GM18867 (cell line): Measurements from ENCODE around the gene RANBP3L.
"Not testable (repeated sequence)": the region's sequence is repeated elsewhere in the genome, so short reads cannot be mapped to it uniquely, and the experiment has no call there.

Source experiments
- ATAC-seq: cut with Tn5 transposase; IDR thresholded peaks from one replicate; pipeline ENCODE4 v1.9.1; 2021; ENCODE audit warnings: mild to moderate bottlenecking, moderate library complexity; ENCODE audit not compliant: unreplicated experiment

Gene RANBP3L

GRCh38 chr5:36297653-36298052, 4.0 kb downstream of the RANBP3L start:
- no peak for ATAC-seq

GRCh38 chr5:36285837-36286615, 15.7 kb downstream of the RANBP3L start:
- no peak for ATAC-seq

GRCh38 chr5:36283775-36284174, 17.9 kb downstream of the RANBP3L start:
- not testable (repeated sequence) for ATAC-seq

DNA sequence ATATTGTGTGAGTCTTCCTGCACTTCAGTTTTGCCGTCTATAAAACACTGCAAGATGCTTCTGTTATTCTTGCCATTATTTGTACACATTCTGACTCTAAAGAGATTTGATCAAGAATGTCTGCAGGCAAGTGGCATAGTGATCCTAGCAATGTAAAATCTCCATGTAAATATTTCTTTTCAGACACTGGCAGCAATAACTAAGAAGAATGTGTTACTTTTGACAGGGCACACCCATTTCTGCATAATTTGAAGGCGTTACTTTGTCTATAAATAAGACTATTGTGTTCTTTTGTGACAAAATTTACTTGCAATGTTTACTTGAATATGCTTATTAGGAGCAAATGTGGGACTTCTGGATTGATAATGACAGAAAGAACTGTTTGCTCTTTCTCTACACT, 20.1 kb downstream of the RANBP3L start:
- ATAC-seq: no peak

DNA sequence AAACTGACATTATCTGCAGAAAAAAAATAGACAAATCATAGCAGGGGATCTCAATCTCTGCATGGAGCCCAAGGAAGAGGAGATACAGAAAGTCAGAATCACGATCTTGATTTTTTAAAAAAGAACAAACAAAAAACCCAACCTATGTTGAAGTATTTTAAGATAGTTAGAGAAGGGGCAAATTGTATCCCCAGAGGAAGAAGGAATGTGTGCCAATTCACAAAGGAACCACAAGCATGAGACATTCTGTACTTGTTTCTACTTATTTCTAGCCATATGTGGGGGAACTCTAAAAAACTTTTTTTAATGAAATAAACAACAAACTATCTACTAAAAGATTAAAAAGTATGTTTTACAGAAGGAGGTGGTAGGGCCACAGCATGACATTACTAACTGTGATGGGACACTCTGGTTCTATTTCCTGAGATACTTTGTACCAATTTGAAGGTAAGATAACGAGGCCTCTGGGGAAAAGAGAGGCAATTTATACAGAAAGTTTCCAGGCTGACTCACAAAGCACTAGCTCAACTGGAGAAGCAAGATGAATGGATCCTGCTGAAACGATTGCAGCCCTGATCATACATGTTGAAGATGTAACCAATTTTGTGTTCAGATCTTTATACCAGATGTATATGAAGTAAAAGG, 22.5 kb downstream of the RANBP3L start:
- ATAC-seq: no peak

DNA sequence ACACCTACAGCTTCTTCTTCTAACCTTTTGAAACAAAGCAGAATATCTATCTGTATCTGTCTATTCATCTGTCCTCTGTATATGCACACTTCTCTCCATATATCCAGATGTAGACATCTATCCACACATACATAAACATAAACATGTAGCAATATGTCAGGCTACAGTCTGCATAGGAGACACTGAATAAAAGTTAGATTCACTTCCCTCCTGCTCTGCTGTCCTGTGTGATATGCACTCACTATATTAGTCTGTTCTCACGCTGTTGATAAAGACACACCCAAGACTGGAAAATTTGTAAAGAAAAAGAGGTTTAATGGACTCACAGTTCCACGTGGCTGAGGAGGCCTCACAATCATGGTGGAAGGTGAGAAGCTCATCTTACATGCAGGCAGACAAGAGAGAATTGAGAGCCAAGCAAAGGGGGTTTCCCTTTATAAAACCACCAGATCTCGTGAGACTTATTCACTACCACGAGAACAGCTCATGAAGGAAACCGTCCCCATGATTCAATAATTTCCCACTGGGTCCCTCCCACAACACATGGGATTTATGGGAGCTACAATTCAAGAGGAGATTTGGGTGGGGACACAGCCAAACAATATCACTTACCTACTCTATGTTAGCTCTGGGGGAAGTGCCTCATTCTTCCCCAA, 24.1 kb downstream of the RANBP3L start:
- no peak for ATAC-seq

DNA sequence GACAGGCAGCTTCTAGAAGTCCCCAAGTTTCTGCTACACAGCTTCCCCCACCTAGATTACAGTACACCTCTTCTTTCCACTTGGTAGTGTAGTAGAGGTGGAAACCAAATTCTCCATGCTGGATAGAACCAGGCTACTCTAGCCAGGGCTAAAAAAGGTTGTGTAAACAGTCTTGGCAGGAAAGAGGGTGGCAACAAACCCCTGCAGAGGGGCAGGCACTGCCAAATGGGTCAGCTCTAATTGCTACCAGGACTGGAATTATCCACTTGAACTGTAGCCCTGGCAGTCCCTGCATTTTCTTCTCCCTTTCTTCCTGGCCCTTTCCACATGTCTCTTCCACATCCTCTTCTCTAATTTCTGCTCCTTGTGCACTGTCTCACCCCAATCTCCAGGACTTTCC, 24.8 kb downstream of the RANBP3L start:
- ATAC-seq: no peak

GRCh38 chr5:36273809-36274526, 27.7 kb downstream of the RANBP3L start:
- no peak for ATAC-seq

DNA sequence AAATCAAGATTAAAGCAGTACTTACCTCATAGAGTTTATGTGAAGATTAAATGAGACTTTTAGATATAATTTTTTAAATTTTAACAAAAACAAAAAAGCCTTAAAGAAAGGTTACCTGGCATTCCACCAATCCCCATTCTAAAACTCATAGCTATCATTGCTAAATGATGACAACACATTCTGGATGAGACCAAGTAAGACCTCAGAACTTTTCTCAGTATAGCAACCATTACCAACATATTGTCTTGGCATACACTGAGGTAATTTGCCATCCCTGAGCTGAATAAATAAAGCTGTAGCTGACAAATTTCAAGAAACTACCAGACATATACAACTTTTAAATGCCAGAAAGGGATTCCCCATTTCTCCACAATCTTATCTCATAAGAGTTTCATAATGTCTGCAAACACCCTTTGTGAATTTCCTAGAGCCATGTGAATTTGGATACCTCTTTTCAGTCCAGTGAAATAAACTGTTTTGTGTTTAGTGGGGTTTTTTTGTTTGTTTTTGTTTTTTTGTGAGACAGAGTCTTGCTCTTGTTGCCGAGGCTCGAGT, 29.5 kb downstream of the RANBP3L start:
- ATAC-seq: no peak

DNA sequence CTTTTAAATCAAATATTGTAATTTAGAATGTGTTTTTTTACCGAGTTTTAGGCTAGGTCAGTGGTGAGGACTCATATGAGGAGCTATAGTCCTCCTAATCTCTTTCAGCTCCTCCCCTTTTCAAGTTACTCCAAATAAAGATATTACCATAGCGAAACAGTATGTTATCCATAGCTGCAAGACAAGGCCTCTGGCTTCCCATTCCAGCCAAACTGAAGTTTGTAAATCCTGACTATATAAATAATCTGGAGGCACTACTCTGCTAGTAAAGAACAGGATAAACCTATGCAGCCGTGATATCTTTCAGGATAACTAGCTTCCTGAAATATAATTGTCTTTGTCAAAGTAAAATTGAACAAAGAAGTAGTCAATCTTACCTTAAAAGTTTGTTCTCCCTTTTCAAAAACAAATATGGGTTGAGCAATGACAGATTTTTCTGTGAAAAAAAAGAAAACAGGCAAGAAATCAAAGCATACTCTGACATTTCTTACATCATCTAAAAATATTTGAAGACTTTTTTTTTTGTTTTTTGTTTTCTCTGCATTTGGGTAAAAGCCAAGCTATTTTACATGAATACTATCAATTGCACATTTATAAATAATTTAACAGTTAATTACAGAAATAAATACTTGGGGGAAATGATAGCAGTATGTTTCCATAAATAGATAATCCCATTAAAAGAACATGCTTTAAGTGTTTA, 30.7 kb downstream of the RANBP3L start:
- no peak for ATAC-seq

DNA sequence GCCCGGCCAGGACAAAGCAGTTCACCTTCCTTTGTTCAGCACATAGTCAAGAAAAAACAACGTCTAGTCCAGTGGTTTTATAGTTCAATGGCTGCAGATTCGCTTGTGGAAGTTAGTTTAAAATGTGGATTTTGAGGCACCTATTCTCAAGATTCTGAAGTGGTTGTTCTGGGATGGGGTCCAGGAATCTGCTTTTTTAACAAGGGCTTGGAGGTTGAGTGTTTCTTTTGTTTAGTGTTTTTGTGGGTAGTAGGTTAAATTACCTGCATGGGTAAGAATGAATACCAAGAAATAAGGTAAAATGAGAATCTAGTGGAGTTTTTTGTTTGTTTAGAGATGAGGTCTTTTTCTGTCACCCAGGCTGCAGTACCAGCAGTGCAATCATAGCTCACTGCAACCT, 31.5 kb downstream of the RANBP3L start:
- no peak for ATAC-seq

GRCh38 chr5:36269478-36269877, 32.2 kb downstream of the RANBP3L start:
- no peak for ATAC-seq

- ATAC-seq: no peak
Measured at GRCh38 chr5:36267905-36268304, 33.8 kb downstream of the RANBP3L start.

GRCh38 chr5:36264202-36264760, 37.4 kb downstream of the RANBP3L start:
- ATAC-seq: no peak

DNA sequence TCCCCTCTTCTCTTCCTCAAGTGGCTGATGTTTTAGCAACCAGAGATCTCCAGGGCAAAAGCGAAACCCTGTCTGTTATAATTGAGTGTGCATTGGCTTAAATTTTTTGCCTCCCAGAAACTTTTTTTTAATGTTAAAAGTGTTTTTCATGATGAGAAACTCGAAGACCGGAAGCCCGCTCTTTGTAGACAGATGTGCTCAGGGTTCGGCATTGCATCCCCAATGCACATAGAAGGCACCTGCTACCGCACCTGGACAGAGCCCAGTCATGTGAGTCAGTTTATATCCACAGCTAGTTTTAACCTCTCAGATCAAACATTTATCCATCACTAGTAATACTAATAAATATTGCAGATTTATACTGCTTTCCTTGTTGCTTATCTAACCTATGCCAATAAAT, 40.5 kb downstream of the RANBP3L start:
- ATAC-seq: no peak

DNA sequence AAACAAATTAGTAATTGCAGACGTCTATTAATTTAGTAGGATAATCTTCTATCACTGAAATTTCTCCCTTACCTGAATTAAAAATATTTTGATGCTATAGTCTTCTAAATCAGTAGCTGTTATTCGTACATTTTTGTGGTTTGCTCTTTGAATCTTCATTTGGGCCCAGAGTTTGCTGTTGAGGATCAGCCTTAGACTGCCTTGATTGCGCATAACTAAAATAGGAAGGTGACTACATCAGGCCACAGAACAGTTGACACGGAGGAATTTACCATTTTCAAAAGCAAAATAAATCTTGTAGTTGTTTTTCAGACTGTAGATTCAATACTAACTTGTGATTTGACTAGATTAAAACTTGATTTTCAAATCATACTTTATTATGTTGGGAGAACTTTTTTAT, 48.1 kb downstream of the RANBP3L start:
- no peak for ATAC-seq

- no peak for ATAC-seq
Measured at GRCh38 chr5:36252722-36253365, 48.9 kb downstream of the RANBP3L start.

DNA sequence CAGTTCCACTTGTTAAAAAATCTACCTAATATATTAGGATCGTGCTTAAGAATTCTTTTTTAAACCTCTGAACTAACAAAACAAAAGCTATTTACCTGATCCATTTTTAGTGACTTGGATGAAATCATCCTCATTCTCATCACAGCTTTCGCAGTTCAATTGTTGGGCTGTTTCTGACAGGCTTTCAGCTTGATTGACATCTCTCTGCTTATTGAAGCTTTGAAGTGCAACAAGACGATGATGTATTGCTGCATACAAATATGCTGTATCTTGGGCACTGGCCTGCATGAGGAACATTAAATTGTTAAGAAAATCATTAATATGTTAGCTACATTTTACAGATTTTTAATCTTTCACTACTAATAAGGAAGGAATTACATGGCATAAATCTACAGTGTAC, 50.5 kb downstream of the RANBP3L start:
- ATAC-seq: no peak

GRCh38 chr5:36250427-36250826, 51.3 kb downstream of the RANBP3L start:
- no peak for ATAC-seq
